ENCODE data around the gene LCN6.

DNA sequence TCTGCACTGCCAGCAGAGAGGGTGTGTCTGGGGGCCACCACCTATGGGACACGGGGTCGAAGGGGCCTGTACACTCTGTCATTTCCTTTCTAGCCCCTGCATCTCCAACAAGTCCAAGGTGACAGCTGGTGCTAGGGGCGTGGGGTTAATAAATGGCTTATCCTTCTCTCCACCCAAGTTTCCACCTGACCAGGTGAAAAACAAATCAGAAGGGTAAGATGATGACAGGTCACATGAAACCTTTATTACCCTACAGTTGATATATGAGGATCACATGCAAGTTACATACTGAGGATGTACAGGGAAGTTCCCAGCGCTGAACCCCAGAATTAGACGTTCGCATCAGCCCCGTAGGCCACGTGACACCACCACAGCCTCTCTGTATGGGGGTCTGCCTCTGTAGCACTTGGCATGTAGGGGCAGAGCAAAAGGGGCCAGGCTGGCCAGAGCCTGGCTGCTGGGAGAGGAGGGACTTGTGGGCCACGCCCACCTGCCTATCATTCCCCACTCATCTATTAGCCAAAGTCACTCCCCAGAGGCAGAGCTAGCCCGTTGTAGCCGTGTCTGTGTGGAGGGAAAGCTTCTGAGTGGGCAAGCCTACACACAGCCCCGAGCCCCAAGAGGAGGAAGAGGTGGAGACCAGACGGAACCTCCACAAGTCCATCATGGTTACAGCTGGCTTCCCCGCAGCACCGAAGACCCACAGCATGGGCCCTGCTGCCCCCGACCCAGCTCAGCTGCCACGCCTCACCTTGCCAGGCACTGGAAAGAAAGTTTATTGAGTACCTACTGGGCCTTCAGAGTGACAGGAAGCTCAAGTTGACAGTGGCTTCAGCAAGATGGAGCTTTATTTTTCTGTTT is 45.0 kb upstream of the LCN6 start:
- TF ChIP-seq, protein P1, sequence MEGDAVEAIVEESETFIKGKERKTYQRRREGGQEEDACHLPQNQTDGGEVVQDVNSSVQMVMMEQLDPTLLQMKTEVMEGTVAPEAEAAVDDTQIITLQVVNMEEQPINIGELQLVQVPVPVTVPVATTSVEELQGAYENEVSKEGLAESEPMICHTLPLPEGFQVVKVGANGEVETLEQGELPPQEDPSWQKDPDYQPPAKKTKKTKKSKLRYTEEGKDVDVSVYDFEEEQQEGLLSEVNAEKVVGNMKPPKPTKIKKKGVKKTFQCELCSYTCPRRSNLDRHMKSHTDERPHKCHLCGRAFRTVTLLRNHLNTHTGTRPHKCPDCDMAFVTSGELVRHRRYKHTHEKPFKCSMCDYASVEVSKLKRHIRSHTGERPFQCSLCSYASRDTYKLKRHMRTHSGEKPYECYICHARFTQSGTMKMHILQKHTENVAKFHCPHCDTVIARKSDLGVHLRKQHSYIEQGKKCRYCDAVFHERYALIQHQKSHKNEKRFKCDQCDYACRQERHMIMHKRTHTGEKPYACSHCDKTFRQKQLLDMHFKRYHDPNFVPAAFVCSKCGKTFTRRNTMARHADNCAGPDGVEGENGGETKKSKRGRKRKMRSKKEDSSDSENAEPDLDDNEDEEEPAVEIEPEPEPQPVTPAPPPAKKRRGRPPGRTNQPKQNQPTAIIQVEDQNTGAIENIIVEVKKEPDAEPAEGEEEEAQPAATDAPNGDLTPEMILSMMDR (IDR thresholded peaks at IDR 0.05): no peak
- no peak for TF ChIP-seq POLR2A (IDR thresholded peaks at IDR 0.05)

Measured in upper lobe of left lung (tissue), 4 donors.